OCI-LY7 (cell line): ENCODE data around the gene ARL17A. TPM values are rescaled to one million over a fixed set of nuclear protein-coding genes. Genes with fewer than 3 reads are reported as not detected.
"Not testable (repeated sequence)": the region's sequence is repeated elsewhere in the genome, so short reads cannot be mapped to it uniquely, and the experiment has no call there.

Experiments used
- BruUV-seq: library from RNA; stranded (reverse); fragments of 400-500 nt; replicated peaks from 2 replicates; lab custom pipeline; 2021; lab: Mats Ljungman, UMichigan
- CTCF ChIA-PET: fragments of 300-600 bp; sonication (Branson Sonifier 250); formaldehyde crosslinking; loops from one replicate; lab custom pipeline; 2022; ENCODE audit warnings: antibody characterized with exemption; ENCODE audit not compliant: unreplicated experiment; lab: Charles Lee
- POLR2A ChIA-PET: fragments of 300-600 bp; sonication (Branson Sonifier 250); formaldehyde crosslinking; loops from one replicate; lab custom pipeline; 2022; ENCODE audit warnings: antibody characterized with exemption; lab: Charles Lee
- DNase-seq: peaks from one replicate; pipeline ENCODE4 v3.0.0-alpha.2; 2015; ENCODE audit warnings: low spot score
- H2AFZ ChIP-seq: fragments of 200-600 bp; sonication (generic), shearing (Covaris generic); 2 replicates; pipeline ENCODE4 v1.6.1; 2014; ENCODE audit warnings: mild to moderate bottlenecking, antibody characterized with exemption, low read length, moderate library complexity
- H3K27ac ChIP-seq: fragments of 200-600 bp; sonication (generic); 2 replicates; pipeline ENCODE4 v1.5.1; 2014; ENCODE audit warnings: mixed run types, low read depth, mild to moderate bottlenecking, moderate library complexity, low read length, inconsistent platforms; ENCODE audit not compliant: poor library complexity, severe bottlenecking
- H3K36me3 ChIP-seq: fragments of 200-600 bp; sonication (generic); 2 replicates; pipeline ENCODE4 v1.6.1; 2014; ENCODE audit warnings: mild to moderate bottlenecking, antibody characterized with exemption, low read length, moderate library complexity, mixed read lengths; ENCODE audit not compliant: insufficient read depth
- H3K4me1 ChIP-seq: fragments of 200-600 bp; sonication (generic); 2 replicates; pipeline ENCODE4 v1.5.1; 2014; ENCODE audit warnings: mild to moderate bottlenecking, low read length; ENCODE audit not compliant: insufficient read depth, poor library complexity, severe bottlenecking
- H3K4me2 ChIP-seq: fragments of 200-600 bp; sonication (generic); 2 replicates; pipeline ENCODE4 v1.6.1; 2014; ENCODE audit warnings: mild to moderate bottlenecking, low read length
- H3K4me3 ChIP-seq: fragments of 200-600 bp; sonication (generic); 2 replicates; pipeline ENCODE4 v1.5.1; 2014; ENCODE audit warnings: mild to moderate bottlenecking, low read depth, low read length; ENCODE audit not compliant: poor library complexity, severe bottlenecking
- H3K79me2 ChIP-seq: fragments of 200-600 bp; sonication (generic); 2 replicates; pipeline ENCODE4 v1.6.1; 2016; ENCODE audit warnings: low read depth, mild to moderate bottlenecking, low read length, moderate library complexity, mixed read lengths; ENCODE audit not compliant: insufficient read depth
- H3K9me2 ChIP-seq: fragments of 200-600 bp; sonication (generic); 2 replicates; pipeline ENCODE4 v1.6.1; 2016; ENCODE audit warnings: mild to moderate bottlenecking, low read length, mixed read lengths; ENCODE audit not compliant: insufficient read depth
- H3K9me3 ChIP-seq: fragments of 200-600 bp; sonication (generic); 2 replicates; pipeline ENCODE4 v1.6.1; 2014; ENCODE audit warnings: mild to moderate bottlenecking, mixed run types, low read length, mixed read lengths
- H4K20me1 ChIP-seq: fragments of 200-600 bp; sonication (generic); 2 replicates; pipeline ENCODE4 v1.6.1; 2014; ENCODE audit warnings: mild to moderate bottlenecking, antibody characterized with exemption, low read length, moderate library complexity, mixed read lengths; ENCODE audit not compliant: insufficient read depth
- intact Hi-C: fragments of 100-400 bp; cut with micrococcal nuclease; formaldehyde crosslinking; loops from one replicate; pipeline ENCODE4 v1.10.0; 2022; ENCODE audit not compliant: unreplicated experiment
- total RNA-seq, 2 experiments: library from RNA; depleted of rRNA in 1 of 2; stranded (reverse); fragments of >200 nt in 1 of 2; shearing (Covaris generic) in 1 of 2; gene quantifications; 2 replicates each; pipeline ENCODE4 v1.2.3, GENCODE V29; 2014 to 2022

The ARL17A gene
- total RNA-seq, 2 experiments from 2014 or later = 23.9 to 38.7 TPM

DNA sequence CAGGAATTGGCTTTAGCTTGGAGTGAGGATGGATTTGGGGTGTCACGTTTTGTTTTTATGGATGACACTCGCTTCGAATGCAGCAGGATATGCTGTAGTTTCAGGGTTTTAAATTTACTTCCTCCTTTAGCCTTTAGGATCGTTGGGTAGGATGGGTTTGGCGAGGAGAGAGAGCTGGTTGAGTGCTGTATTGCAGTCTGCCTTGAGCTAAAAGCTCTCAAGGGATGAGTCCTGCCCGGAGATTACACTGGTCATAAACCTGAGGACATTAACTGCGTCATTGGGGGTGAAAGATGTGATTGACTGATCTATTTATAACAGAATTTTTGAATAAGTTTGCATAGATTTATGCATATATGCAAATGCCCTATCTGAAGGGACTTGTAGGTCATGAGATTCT is 11.8 kb upstream of the ARL17A start:
- intact Hi-C loops, H3K36me3 ChIP-seq, H2AFZ ChIP-seq, H3K27ac ChIP-seq, H3K9me3 ChIP-seq, H3K79me2 ChIP-seq, H3K4me1 ChIP-seq, CTCF ChIA-PET, H3K4me2 ChIP-seq, H3K9me2 ChIP-seq, POLR2A ChIA-PET, BruUV-seq, H4K20me1 ChIP-seq, DNase-seq, H3K4me3 ChIP-seq: not testable (repeated sequence)

DNA sequence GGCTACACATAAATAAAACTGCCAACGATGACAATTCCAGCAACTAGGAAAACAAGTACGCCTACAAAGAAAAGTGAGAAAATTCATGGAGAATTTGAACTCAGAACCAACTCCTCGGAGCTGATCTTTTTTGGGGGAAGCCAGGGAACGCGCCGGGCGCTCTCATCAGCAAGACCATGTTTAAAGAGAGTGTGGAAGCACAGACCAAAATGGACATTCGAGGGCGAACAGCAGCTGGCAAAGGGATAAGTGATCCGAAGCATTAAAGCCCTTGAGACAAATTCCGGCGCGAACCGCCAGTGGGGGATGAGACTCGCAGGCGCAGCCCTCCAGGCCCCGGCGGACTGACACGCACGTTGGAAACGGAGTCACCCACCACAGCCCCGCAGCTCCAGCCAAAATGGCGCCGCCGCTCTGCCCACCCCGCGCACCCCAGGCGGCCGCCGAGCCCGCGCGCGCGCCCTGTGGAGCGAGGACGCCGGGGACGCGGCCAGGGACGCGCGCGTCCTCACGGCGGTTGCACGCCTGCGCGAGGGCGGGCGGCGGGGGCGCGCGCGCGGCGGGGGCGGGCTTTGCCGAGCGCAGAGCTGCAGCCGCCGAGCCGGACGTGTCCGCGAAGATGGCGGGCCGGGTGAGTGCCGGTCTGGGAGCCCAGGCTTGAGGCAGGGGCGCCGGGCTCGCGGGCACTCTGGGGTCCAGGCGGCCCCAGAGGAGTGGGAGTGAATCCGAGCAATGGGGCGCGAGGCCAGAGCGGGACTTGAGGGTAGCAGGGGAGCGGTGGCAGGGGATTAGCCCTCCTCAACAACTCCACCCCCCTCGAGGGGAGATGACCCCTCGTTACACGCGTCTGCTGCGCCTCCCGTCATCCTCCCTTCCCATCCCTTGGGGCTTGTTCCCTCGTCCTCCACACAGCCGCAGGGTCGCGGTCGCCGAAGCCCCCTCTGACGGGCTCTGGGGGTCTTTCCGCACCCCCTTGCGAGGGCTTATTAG is 11.0 kb upstream of the ARL17A start, which contains the start of gene NSF:
Gene NSF (plus strand): TSS at position 513 of the 990 bp plus-strand sequence. CDS start 107 bp downstream, at position 620.
- H3K4me3 ChIP-seq, H2AFZ ChIP-seq, POLR2A ChIA-PET, H3K9me3 ChIP-seq, H4K20me1 ChIP-seq, H3K9me2 ChIP-seq, H3K79me2 ChIP-seq, BruUV-seq, intact Hi-C loops, H3K4me2 ChIP-seq, H3K4me1 ChIP-seq, H3K27ac ChIP-seq, DNase-seq, CTCF ChIA-PET, H3K36me3 ChIP-seq: not testable (repeated sequence)

DNA sequence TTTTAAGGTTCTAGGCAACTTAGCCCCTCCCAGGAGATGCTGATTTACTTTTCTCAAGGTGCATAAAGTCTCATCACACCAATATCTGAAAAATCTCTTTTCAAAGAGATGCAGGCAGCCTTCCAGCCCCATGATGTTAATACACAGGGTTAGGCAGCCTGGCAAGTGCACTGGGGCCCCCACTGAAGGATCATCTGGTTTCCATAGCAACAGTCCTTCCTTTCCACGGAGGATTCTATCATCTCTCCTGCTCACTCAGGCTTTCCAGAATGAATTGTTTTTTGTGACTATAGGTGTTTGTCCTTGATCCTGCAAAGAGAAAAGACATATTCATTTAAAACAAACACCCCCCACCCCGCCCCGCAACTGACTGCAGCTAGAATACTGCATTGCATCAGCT is 6.0 kb upstream of the ARL17A start:
- H3K9me2 ChIP-seq, H3K79me2 ChIP-seq, intact Hi-C loops, H2AFZ ChIP-seq, H3K9me3 ChIP-seq, H3K27ac ChIP-seq, H3K4me3 ChIP-seq, H4K20me1 ChIP-seq, H3K36me3 ChIP-seq, H3K4me1 ChIP-seq, H3K4me2 ChIP-seq, POLR2A ChIA-PET, CTCF ChIA-PET, DNase-seq, BruUV-seq: not testable (repeated sequence)

DNA sequence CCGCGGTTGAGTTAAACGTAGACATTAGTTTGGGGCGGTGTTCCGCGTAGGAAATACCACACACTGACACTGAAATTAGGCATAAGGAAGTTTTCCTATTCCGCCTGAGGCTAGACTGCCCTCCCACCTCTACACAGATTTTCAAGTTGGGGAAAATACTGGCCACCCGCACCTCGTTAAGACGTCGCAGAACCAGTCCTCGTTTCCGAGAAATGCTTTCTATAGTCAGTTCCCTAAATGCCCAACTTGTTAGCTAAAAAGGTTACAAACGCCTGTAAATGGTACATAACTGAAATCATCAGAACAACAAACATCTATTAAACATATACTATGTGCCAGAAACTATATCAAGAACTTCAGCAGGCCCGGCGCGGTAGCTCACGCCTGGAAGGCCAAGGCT is 591 bp upstream of the ARL17A start:
- BruUV-seq, H3K79me2 ChIP-seq, CTCF ChIA-PET, H3K36me3 ChIP-seq, H3K27ac ChIP-seq, H3K9me2 ChIP-seq, DNase-seq, intact Hi-C loops, H4K20me1 ChIP-seq, H3K9me3 ChIP-seq, POLR2A ChIA-PET, H3K4me1 ChIP-seq: not testable (repeated sequence)
- Histone ChIP-seq H3K4me3 (peak overlapping the region; percentile 54), H2AFZ (peak overlapping the region; percentile 55; the same call in 1 of the 2 replicates), H3K4me2 (0 out of 2 replicates have a peak overlapping the region, but pooled peaks have one; percentile 15)

DNA sequence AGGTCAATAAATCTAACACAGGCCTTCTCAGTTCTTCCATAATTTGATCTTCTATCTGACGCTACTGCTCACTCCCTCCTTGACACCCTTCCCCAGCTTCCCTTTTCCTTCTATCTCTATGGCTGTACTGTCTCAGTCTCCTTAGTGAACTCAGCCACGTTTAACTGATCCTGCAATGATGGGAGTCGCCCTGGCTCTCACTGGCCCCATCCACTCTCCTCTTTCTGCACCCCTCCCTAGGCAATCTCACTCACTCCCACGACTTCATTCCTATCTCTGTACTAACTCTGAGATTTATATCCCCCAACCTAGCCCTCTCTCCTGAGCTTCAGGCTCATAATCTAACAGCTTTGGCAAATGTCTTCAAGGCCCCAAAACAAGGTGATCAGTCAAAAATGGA is 7.7 kb downstream of the ARL17A start:
- H3K79me2 ChIP-seq, BruUV-seq, H3K4me1 ChIP-seq, H3K36me3 ChIP-seq, CTCF ChIA-PET, H3K4me3 ChIP-seq, POLR2A ChIA-PET, intact Hi-C loops, H3K4me2 ChIP-seq, H3K27ac ChIP-seq, H4K20me1 ChIP-seq, H2AFZ ChIP-seq, H3K9me3 ChIP-seq, H3K9me2 ChIP-seq, DNase-seq: not testable (repeated sequence)

DNA sequence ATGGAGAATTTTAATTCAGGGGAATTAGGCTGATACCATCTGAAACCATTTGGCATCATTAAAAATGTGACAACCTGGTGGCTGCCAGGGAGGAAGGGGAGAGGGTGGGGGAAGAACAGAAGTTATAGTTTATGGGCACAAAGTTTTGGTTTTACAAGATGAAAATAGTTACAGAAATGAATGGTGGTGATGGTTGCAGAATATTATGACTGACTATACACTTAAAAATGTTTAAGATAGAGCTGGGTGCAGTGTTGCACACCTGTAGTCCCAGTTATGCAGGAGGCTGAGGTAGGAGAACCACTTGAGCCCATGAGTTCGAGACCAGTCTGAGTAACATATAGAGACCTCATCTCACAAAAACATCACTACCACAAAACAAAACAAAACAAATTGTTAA is 12.5 kb downstream of the ARL17A start:
- H3K27ac ChIP-seq, H3K9me2 ChIP-seq, H3K4me2 ChIP-seq, H4K20me1 ChIP-seq, H3K4me3 ChIP-seq, H3K9me3 ChIP-seq, DNase-seq, H3K4me1 ChIP-seq, intact Hi-C loops, CTCF ChIA-PET, H2AFZ ChIP-seq, BruUV-seq, POLR2A ChIA-PET, H3K79me2 ChIP-seq, H3K36me3 ChIP-seq: not testable (repeated sequence)
